Liver (tissue), 9 donors: Measurements from ENCODE around the gene P3H4. TPM values are rescaled to one million over a fixed set of nuclear protein-coding genes. Genes with fewer than 3 reads are reported as not detected.

ENCODE experiments used
- DNase-seq: peaks from one replicate; pipeline ENCODE4 v3.0.0-alpha.2; 2017; ENCODE audit warnings: low spot score
- H3K27ac ChIP-seq, 2 donors: one replicate each; pipeline ENCODE4 v1.7.0; 2013; ENCODE audit warnings: inconsistent platforms in 2 of 2, low read length in 2 of 2, control low read depth in 1 of 2, low read depth in 1 of 2, mild to moderate bottlenecking in 1 of 2
- H3K27me3 ChIP-seq, 4 donors: one replicate each; pipeline versions ENCODE4 v1.6.1 to v1.7.0; 2013; ENCODE audit warnings: low read length in 3 of 4, inconsistent platforms in 1 of 4, mild to moderate bottlenecking in 1 of 4, moderate library complexity in 1 of 4; ENCODE audit not compliant: control insufficient read depth in 4 of 4, insufficient read depth in 4 of 4
- H3K36me3 ChIP-seq, 4 donors: one replicate each; pipeline versions ENCODE4 v1.6.1 to v1.7.0; 2013; ENCODE audit warnings: low read length in 3 of 4, mild to moderate bottlenecking in 3 of 4, low read depth in 1 of 4, moderate library complexity in 1 of 4; ENCODE audit not compliant: control insufficient read depth in 4 of 4, insufficient read depth in 3 of 4
- H3K4me1 ChIP-seq, 4 donors: one replicate each; pipeline versions ENCODE4 v1.6.1 to v1.7.0; 2013; ENCODE audit warnings: low read length in 3 of 4, mild to moderate bottlenecking in 3 of 4, moderate library complexity in 1 of 4; ENCODE audit not compliant: control insufficient read depth in 4 of 4, insufficient read depth in 4 of 4
- H3K4me3 ChIP-seq, 3 donors: one replicate each; pipeline versions ENCODE4 v1.6.1 to v1.7.0; 2013; ENCODE audit warnings: low read length in 3 of 3, control low read depth in 1 of 3, low read depth in 1 of 3, mild to moderate bottlenecking in 1 of 3
- H3K9ac ChIP-seq, 2 donors: one replicate each; pipeline ENCODE4 v1.7.0; 2013; ENCODE audit warnings: low read length in 2 of 2, mild to moderate bottlenecking in 2 of 2, moderate library complexity in 2 of 2, control low read depth in 1 of 2, low read depth in 1 of 2
- H3K9me3 ChIP-seq, 4 donors: one replicate each; pipeline versions ENCODE4 v1.6.1 to v1.7.0; 2013; ENCODE audit warnings: low read length in 3 of 4; ENCODE audit not compliant: control insufficient read depth in 4 of 4
- EGR1 ChIP-seq, 2 donors: IDR thresholded peaks; 2 replicates each; pipeline ENCODE4 v1.6.1; 2016 to 2018; ENCODE audit warnings: antibody characterized with exemption in 2 of 2, low read depth in 2 of 2
- FOXA1 ChIP-seq: IDR thresholded peaks from 2 replicates; pipeline ENCODE4 v1.6.1; 2016; ENCODE audit warnings: antibody characterized with exemption
- FOXA2 ChIP-seq: IDR thresholded peaks from 2 replicates; pipeline ENCODE4 v1.6.1; 2016; ENCODE audit warnings: antibody characterized with exemption
- GABPA ChIP-seq, 2 donors: IDR thresholded peaks in 1 of 2; conservative IDR thresholded peaks in 1 of 2; 2 replicates each; pipeline ENCODE4 v1.6.1; 2016; ENCODE audit warnings: antibody characterized with exemption in 2 of 2, mild to moderate bottlenecking in 1 of 2, moderate library complexity in 1 of 2
- JUND ChIP-seq, 2 donors: IDR thresholded peaks; 2 replicates each; pipeline ENCODE4 v1.6.1; 2016; ENCODE audit warnings: antibody characterized with exemption in 2 of 2
- NR2F2 ChIP-seq: IDR thresholded peaks from 2 replicates; pipeline ENCODE4 v1.6.1; 2016; ENCODE audit warnings: antibody characterized with exemption
- RAD21 ChIP-seq, 2 donors: IDR thresholded peaks; 2 replicates each; pipeline ENCODE4 v1.6.1; 2016; ENCODE audit warnings: antibody characterized with exemption in 2 of 2, mild to moderate bottlenecking in 2 of 2
- RXRA ChIP-seq, 2 donors: IDR thresholded peaks; 2 replicates each; pipeline ENCODE4 v1.6.1; 2017 to 2018; ENCODE audit warnings: antibody characterized with exemption in 2 of 2, mild to moderate bottlenecking in 1 of 2
- SP1 ChIP-seq: IDR thresholded peaks from 2 replicates; pipeline ENCODE4 v1.6.1; 2018; ENCODE audit warnings: antibody characterized with exemption, mild to moderate bottlenecking
- YY1 ChIP-seq: IDR thresholded peaks from 2 replicates; pipeline ENCODE4 v1.6.1; 2016; ENCODE audit warnings: antibody characterized with exemption, mild to moderate bottlenecking
- WGBS: extraction: QIAGEN DNeasy Blood & Tissue Kit; methylation state at CpG from one replicate; pipeline ENCODE4 v1.1.7; 2013; 5-methylcytosine and 5-hydroxymethylcytosine counted together
- polyA plus RNA-seq, 2 donors: library from polyadenylated mRNA; stranded (reverse) in 1 of 2; unstranded in 1 of 2; fragments of 200-250 nt in 1 of 2; fragments of >200 nt in 1 of 2; fragmentation: Nextera tagmentation in 1 of 2; extraction: Ambion mirVana in 1 of 2; gene quantifications; one replicate each; pipeline versions ENCODE4 v1.2.1 to v1.2.3, GENCODE V29; 2013 to 2015
- total RNA-seq, 2 donors: library from RNA; depleted of rRNA; stranded (reverse); fragments of >200 nt; gene quantifications; one replicate each; pipeline ENCODE4 v1.2.3, GENCODE V29; 2014
- TF ChIP-seq, protein P1 (sequence below): IDR thresholded peaks from 2 replicates; pipeline ENCODE4 v1.6.1; 2016; ENCODE audit warnings: antibody characterized with exemption
- TF ChIP-seq, protein P2 (sequence below): IDR thresholded peaks from 2 replicates; pipeline ENCODE4 v1.6.1; 2016; ENCODE audit warnings: antibody characterized with exemption
- TF ChIP-seq, protein P3 (sequence below): IDR thresholded peaks from 2 replicates; pipeline ENCODE4 v1.6.1; 2016; ENCODE audit warnings: antibody characterized with exemption, mild to moderate bottlenecking
- TF ChIP-seq, protein P4 (sequence below): IDR thresholded peaks from 2 replicates; pipeline ENCODE4 v1.6.1; 2016; ENCODE audit warnings: antibody characterized with exemption
- donor health status: healthy.
- donor health status: healthy.
- donor health status: healthy.
- donor health status: healthy.
- donor health status: healthy.

The P3H4 gene
- total and polyA plus RNA-seq, 4 donors: 1.7 to 5.6 (median 2.3) TPM

DNA sequence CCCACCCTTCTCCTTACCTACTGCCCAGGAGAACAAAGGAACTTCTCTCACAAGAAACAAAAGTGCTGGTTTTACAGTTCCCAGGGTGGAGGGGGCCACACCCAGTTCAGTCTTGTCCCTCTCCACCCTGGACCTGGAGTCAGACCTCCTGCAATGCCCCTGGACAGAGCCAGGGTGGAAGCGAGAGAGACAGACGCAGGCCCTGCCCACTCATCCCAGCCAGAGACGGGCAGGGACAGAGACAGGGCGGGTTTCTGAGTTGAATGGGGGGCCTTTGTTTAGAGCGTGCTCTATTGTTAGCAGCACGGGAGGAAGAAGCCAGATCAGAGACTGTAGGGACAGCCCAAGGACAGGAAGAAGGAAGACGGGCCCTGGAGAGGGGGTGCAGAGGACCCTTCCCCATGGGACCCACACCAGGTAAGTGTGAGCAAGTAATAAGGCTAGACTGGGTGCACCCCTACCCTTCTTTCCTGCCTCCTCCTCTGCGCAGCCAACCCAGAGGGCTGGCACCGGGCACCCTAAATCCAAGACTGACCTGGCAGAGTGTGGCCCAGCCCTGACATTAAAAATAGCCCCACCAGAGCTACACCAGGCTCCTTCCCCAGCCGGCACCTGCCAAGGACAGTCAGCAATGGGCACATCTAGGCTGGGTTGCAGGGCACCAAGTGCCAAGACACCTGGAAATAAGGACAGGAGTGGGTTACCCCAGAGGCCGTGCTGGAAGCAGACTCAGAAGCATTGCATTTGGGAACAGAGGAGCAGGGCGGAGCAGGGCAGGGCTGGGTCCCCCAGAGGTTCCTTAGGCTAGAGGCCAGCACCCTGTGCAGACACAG lies 36.1 kb downstream of the P3H4 start:
- H3K4me3 ChIP-seq: no peak overlapping the region
- H3K27ac ChIP-seq: peak overlapping the region; percentile 14 to 80
- TF ChIP-seq SP1 (no peak), YY1 (no peak), FOXA1 (no peak), NR2F2 (no peak), EGR1 (IDR thresholded peaks at IDR 0.05; ENCODE audit: low read depth in 2 of 2) (no peak), RAD21 (IDR thresholded peaks at IDR 0.05) (no peak)
- TF ChIP-seq, protein P1, sequence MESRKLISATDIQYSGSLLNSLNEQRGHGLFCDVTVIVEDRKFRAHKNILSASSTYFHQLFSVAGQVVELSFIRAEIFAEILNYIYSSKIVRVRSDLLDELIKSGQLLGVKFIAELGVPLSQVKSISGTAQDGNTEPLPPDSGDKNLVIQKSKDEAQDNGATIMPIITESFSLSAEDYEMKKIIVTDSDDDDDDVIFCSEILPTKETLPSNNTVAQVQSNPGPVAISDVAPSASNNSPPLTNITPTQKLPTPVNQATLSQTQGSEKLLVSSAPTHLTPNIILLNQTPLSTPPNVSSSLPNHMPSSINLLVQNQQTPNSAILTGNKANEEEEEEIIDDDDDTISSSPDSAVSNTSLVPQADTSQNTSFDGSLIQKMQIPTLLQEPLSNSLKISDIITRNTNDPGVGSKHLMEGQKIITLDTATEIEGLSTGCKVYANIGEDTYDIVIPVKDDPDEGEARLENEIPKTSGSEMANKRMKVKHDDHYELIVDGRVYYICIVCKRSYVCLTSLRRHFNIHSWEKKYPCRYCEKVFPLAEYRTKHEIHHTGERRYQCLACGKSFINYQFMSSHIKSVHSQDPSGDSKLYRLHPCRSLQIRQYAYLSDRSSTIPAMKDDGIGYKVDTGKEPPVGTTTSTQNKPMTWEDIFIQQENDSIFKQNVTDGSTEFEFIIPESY: no peak
- TF ChIP-seq, protein P2, sequence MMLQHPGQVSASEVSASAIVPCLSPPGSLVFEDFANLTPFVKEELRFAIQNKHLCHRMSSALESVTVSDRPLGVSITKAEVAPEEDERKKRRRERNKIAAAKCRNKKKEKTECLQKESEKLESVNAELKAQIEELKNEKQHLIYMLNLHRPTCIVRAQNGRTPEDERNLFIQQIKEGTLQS: no peak
- TF ChIP-seq, protein P3, sequence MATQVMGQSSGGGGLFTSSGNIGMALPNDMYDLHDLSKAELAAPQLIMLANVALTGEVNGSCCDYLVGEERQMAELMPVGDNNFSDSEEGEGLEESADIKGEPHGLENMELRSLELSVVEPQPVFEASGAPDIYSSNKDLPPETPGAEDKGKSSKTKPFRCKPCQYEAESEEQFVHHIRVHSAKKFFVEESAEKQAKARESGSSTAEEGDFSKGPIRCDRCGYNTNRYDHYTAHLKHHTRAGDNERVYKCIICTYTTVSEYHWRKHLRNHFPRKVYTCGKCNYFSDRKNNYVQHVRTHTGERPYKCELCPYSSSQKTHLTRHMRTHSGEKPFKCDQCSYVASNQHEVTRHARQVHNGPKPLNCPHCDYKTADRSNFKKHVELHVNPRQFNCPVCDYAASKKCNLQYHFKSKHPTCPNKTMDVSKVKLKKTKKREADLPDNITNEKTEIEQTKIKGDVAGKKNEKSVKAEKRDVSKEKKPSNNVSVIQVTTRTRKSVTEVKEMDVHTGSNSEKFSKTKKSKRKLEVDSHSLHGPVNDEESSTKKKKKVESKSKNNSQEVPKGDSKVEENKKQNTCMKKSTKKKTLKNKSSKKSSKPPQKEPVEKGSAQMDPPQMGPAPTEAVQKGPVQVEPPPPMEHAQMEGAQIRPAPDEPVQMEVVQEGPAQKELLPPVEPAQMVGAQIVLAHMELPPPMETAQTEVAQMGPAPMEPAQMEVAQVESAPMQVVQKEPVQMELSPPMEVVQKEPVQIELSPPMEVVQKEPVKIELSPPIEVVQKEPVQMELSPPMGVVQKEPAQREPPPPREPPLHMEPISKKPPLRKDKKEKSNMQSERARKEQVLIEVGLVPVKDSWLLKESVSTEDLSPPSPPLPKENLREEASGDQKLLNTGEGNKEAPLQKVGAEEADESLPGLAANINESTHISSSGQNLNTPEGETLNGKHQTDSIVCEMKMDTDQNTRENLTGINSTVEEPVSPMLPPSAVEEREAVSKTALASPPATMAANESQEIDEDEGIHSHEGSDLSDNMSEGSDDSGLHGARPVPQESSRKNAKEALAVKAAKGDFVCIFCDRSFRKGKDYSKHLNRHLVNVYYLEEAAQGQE: no peak
- no peaks in the 10 kb centered on the region for H3K27me3 ChIP-seq
- peaks cover 23 to 63% (median 56%) of the 10 kb centered on the region in 4 donors for H3K4me1 ChIP-seq
- whole genome bisulfite sequencing: 80% methylated on average over 12 of the region's 12 CpGs
- H3K9ac ChIP-seq: no peak overlapping the region
- H3K9me3 ChIP-seq: no peaks in the 10 kb centered on the region
- H3K36me3 ChIP-seq: peaks cover 0 to 2% (median under 1%) of the 10 kb centered on the region in 4 donors
- no peak for DNase-seq

DNA sequence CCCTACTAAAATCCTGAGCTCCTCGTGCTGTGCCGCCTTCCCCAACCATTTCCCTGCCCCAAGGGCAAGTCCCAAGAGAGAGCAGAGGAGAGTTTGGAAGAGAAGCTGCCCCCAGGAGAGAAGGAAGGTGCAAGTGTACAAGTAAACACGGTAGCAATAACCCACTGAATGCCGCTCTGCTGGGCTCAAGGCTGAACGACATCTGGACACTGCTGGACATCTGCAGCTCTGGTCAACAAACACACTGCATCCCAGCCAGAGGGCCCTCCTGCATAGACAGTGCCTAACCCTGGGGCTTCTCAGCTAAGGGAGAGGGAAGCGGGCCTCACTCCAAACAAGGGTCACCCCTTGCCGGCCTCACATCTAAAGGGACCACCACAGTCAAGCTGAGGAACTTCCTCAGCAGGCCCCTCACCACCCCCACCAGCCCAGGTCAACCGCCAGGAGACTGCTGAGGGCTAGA lies 38.0 kb downstream of the P3H4 start:
- Histone ChIP-seq H3K27ac (peak overlapping the region; percentile 81 to 83), H3K9me3 (no peaks in the 10 kb centered on the region), H3K4me1 (peaks cover 23 to 76% (median 58%) of the 10 kb centered on the region in 4 donors), H3K27me3 (no peaks in the 10 kb centered on the region), H3K9ac (no peak overlapping the region), H3K4me3 (no peak overlapping the region), H3K36me3 (peaks cover 2 to 10% (median 5%) of the 10 kb centered on the region in 4 donors)
- TF ChIP-seq JUND (IDR thresholded peaks at IDR 0.05) (no peak), FOXA2 (no peak), RXRA (IDR thresholded peaks at IDR 0.05) (no peak), GABPA (IDR thresholded peaks at IDR 0.05 in 1 of 2, conservative IDR thresholded peaks at IDR 0.05 in 1 of 2) (no peak), RAD21 (IDR thresholded peaks at IDR 0.05) (no peak), YY1 (no peak), SP1 (no peak)
- TF ChIP-seq, protein P4, sequence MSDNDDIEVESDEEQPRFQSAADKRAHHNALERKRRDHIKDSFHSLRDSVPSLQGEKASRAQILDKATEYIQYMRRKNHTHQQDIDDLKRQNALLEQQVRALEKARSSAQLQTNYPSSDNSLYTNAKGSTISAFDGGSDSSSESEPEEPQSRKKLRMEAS: no peak
- TF ChIP-seq, protein P3: no peak
- WGBS: 61% methylated on average over 8 of the region's 8 CpGs
- DNase-seq: no peak
